Upper lobe of left lung (tissue), 4 donors: Measurements from ENCODE around the gene ATXN2L.
A peak's percentile ranks its signal among the peaks of the same experiment; 100 is the strongest.

Source experiments
- EP300 ChIP-seq, 4 donors: sonication (generic); formaldehyde crosslinking; IDR thresholded peaks; one replicate each; pipeline ENCODE4 v1.5.1; 2017; ENCODE audit warnings: antibody characterized with exemption in 4 of 4, control low read depth in 2 of 4
- POLR2A ChIP-seq, 4 donors: fragments of 450-650 bp; IDR thresholded peaks; one replicate each; pipeline ENCODE4 v1.5.1; 2016 to 2017; ENCODE audit warnings: antibody characterized with exemption in 4 of 4, mild to moderate bottlenecking in 2 of 4
- POLR2AphosphoS5 ChIP-seq, 2 donors: sonication (generic); formaldehyde crosslinking; IDR thresholded peaks; one replicate each; pipeline ENCODE4 v1.5.1; 2017; ENCODE audit warnings: antibody characterized with exemption in 2 of 2
- TF ChIP-seq, protein P1 (sequence below), 6 experiments: fragments of 450-650 bp in 4 of 6; fragments of 200-600 bp in 2 of 6; sonication (generic) in 2 of 6; IDR thresholded peaks; one replicate each; pipeline ENCODE4 v1.5.1; 2016 to 2019; ENCODE audit warnings: antibody characterized with exemption in 6 of 6

DNA sequence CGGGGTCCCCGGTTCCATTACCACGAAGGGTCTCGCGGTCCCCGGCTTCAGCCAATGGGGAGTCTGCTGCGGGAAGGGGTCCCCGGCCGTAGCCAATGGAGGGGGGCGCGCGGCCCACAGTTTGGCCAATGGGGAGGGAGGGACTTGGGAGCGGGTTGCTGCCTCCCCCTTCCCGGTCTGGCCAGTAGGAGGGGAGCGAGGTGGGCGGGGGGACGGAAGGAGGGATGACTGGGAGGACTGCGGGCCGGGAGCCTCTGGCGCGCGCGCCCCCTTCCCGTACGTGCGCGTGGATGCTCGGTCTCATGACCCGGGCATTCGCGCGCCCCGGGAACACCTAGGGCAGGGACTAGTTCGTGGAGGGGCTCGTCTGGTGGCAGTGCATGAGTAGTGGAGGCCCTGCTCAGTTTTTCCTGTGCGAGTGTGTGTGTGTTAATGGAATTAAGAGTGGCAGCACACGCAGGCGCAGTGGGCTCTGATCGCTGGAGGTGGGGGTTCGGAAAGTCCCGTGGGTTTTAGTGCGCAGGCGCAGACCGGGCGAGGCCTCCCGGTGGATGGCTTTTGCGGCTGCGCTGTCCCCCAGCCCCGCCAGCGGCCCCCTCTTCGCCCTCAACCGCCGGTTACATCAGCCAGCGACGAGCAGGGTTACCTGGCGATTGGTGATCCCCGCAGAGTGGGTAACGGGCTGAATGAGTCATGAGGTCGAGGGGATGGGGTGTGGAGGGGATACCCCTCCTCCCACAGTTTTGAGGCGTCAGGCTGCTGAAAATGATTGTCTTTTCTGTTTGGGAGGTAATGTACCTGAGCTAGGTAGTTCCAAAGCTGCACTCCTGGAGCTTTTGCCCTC lies 1.3 kb downstream of the ATXN2L start:
- TF ChIP-seq EP300 (IDR thresholded peaks at IDR 0.05): peak in 1 of 4 donors; percentile 49
- peak in 2 of 4 donors; percentile 47 to 78 for TF ChIP-seq POLR2A (IDR thresholded peaks at IDR 0.05)
- TF ChIP-seq, protein P1, sequence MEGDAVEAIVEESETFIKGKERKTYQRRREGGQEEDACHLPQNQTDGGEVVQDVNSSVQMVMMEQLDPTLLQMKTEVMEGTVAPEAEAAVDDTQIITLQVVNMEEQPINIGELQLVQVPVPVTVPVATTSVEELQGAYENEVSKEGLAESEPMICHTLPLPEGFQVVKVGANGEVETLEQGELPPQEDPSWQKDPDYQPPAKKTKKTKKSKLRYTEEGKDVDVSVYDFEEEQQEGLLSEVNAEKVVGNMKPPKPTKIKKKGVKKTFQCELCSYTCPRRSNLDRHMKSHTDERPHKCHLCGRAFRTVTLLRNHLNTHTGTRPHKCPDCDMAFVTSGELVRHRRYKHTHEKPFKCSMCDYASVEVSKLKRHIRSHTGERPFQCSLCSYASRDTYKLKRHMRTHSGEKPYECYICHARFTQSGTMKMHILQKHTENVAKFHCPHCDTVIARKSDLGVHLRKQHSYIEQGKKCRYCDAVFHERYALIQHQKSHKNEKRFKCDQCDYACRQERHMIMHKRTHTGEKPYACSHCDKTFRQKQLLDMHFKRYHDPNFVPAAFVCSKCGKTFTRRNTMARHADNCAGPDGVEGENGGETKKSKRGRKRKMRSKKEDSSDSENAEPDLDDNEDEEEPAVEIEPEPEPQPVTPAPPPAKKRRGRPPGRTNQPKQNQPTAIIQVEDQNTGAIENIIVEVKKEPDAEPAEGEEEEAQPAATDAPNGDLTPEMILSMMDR (IDR thresholded peaks at IDR 0.05): peak in 5 of 6 experiments; percentile 23 to 67 (median 55)
- TF ChIP-seq POLR2AphosphoS5 (IDR thresholded peaks at IDR 0.05): peak in 1 of 2 donors; percentile 77
